Measurements from ENCODE around the gene HEPN1.

- TF ChIP-seq ZNF274 (IDR thresholded peaks at IDR 0.05; ENCODE audit: low read depth, low read length) (no peak), SUZ12 (IDR thresholded peaks at IDR 0.05; ENCODE audit: extremely low read depth, insufficient read depth, insufficient read length) (no peak)
Measured at GRCh38 chr11:124887667-124888013, 31.4 kb upstream of the HEPN1 start.

Measured in NT2/D1 (cell line).